CD4-positive, alpha-beta T cell treated with Interleukin-4 for 1 hour (primary cell): Measurements from ENCODE around the gene PIM3.

Source experiments
- DNase-seq, 2 donors: peaks; one replicate each; pipeline ENCODE4 v3.0.0-alpha.2; 2020 to 2022

PIM3 gene

GRCh38 chr22:49928555-49929210, 31.9 kb upstream of the PIM3 start:
- no peak for DNase-seq

DNA sequence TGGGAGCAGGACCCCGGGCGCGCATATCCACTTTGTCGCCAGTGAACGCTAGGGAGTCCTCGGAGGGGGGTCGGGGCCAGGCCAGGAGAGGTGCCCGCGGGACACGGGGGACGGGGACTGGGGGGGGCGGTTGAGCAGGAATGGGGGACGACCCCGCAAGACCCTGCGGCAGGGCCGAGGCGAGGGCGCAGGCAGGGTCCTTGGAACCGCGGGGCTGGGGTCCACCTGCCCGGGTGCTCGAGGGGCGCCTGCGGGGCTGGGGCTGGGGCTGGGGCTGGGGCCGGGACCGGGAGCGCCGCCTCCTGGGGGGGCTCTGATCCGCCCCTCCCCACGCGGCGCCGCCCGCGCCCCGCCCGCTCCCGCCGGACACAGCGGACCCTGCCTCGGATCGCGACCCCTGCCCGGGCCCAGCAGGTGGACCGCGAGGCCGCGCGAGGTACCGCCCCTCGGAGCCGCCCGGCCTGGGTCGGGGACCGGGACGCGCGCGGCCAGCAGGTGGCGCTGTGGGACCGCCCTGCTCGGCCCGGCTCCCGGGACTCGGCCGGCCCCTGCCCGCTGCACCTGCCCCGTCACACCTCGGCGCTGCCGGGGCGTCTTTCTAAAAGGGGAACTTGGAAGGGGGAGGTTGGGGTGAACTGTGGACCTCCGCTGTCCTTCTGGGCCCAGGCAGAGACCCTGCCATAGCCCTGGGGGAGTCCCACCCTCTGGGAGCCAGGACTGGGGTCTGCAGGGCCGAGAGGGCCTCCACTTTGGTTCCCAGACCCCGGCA, 31.2 kb upstream of the PIM3 start:
- DNase-seq: peak; percentile 75 to 78

DNA sequence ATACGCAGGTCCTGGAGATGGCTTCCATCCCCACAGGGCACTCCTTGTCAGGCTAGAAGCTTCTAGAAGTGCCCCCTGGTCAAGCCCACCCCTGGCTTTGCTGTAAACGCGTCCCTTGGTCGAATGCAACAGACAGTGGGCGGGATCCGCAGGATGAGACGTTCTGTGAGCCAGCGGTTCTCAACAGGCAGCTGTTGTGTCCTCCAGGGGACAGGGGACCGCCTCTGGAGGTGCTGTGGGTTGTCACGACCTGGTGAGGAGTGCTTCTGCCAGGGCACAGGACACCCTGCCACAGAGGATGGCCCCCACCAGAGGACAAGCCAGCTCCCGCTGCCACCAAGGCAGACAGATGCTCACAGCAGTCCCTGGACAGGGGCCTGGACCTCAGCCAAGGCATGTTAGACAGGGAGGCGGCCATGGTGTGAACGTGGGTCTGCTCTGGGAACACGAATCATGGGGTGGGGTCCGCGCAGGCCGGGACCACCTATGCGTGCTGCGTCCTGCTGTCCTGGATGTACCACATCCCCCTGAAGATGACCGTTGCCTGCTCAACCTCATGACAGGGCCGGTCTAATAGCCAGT, 30.5 kb upstream of the PIM3 start:
- DNase-seq: no peak

GRCh38 chr22:49930596-49931412, 29.8 kb upstream of the PIM3 start:
- peak; percentile 71 to 85 for DNase-seq

DNA sequence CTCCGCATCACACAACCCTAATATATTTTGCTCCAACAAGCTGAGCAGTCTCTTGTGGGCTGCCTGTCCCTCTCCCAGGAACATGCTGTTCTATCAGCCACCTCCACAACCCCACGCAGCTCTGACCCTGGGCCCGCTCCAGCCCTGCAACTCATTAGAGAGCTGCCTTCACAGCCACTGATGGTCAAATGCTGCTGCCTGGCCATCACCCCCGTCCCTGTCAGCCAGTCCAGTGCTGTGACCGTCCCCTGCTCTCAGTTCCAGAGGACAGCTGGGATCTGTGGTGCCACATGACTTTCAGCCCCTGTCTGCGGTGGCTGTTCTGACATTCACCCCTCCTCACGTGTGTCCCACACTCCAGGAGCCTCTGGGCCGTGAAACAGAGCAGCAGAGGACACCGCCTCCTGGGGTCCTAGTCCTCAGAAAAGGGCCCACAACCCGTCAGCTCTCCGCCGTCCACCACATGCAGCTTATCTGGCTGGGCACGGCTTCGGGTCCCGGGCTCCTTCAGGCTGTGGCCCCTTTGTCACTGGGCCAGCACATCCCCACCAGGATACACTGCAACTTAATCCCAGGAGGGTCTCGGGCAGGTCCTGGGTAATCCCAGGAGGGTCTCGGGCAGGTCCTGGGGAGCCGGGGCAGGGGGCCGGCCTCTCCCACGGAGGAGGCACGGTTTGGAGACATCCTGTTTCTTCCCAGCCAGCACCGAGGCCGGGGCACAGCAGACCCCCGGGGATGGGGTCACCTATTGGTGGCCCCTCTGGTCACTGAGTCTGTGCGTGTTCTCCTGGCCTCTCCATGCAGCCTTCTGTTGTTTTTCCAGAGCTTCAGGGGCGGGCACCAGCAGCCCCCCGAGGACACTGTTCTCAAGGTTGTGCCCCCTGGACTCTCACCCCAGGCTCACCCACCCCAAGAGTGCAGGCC, 27.1 kb upstream of the PIM3 start:
- no peak for DNase-seq

DNA sequence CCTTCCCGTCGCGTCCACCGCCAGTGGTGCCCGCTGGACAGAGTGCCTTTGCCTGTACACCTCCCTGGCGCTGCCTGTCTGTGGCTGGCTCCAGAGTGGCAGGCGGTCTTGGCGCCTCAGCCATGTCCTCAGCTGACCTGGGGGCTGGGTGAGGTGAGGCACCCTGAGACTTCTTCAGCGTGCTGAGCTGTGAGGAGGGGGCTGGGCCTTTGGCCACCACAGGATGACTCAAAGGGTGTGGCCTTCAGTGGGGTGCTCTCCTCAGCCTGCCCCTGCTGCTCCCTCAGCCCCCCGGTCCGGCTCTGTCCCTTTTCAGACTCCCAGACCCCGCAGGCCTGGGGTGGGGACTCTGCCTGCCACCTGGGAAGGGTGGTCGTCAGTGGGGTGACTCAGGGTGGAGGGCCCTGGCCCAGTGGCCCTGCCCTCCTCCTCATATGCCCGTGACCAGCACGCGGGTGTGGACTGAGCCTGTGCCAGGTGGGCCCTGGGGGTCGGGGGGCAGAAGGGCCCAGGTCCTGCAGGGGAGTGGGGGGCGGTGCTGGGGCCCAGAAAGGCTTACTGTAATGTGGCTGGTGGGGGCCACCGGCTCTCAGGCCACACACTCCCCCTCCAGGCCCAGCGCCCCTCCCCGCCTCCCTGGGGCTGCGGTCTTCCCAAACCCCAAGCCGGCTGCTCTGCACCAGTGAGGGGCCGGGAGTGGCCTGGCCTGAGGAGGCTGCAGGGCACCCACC, 26.2 kb upstream of the PIM3 start:
- DNase-seq: peak; percentile 56 to 79

DNA sequence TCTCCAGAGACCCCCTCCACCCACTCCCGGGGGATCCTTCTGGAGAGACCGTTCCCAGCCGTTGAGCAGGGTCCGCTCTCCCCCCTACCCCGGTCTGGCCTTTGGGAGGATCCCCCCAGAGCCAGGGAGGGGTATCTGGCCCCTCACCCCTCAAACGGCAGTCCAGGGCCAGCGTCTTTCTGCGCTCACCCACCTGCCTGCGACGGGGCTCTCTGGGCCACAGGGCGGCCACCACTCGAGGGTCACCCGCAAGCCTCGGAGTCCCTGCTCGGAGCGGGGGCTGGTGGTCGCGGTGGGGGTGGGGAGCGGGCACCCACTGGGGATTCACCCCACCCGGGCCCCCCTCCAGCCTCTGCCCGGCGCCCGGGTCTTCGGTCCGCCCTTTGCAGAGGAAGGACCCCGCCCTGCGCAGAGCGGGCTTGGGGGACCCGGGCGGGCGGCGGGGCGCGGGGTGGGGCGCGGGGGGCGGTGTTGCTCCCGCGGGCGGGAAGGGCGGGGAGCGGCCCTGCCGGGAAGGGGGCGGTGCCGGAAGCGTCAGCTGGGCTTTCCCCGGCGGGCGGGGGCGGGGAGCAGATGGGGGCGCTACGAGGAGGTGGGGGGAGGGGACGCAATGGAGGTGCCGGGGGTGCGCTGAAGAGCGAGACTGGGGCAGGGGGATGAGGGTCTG, 25.5 kb upstream of the PIM3 start:
- DNase-seq: peak; percentile 90 to 91

DNA sequence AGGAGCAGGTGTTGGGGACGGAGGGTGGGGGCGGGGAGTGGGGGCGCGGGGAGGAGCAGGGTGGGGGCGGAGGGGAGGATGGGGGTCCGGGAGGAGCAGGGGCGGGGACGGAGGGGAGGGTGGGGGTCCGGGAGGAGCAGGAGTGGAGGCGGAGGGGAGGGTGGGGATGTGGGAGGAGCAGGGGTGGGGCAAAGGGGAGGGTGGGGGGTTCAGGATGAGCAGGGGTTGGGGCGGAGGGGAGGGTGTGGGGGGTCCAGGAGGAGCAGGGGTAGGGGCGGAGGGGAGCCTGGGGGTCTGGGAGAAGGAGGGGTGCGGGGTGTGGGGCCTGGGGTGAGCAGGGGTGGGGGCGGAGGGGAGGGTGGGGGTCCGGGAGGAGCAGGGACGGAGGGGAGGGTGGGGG, 25.0 kb upstream of the PIM3 start:
- DNase-seq: no peak

- DNase-seq: peak; percentile 95 to 97
Observed at GRCh38 chr22:49936018-49936972, 24.3 kb upstream of the PIM3 start.

DNA sequence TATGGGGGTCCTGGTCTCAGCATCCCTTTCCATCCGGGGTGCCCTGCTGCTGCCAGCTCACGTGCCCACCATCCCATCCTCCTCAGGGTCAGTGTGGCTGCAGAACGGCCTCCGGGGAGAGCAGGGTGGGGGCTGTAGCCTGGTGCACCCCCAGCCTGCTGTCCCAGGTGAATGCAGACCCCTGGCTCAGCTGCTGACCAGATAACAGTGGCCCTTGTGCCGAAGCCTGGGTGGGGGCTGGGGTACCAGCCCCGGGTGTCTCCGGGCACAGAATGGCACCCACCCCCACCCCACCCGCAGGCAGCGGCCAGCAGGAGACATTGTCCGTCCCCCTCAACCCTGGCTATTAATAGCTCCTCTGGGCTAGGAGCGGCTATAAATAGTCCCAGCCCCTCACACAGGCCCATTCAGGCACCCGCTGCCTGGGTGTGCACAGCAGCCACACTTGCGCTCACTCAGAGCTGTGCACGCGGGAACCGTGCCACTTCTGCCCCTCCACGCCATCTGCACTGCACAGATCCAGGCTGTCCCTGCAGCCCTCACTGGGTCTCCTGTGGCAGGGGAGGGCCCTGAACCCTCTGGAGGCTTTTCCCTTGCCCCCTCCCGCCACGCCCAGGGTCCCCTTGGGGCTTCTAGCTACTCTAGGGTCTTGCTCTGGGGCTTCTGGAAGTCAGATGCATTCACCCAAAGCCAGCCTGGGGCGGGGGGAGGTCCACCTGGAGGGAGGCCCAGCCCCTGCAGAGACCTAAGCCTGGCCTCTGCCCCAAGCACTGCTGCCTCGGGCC, 23.4 kb upstream of the PIM3 start:
- DNase-seq: no peak

- DNase-seq: no peak
Observed at GRCh38 chr22:49937758-49938564, 22.6 kb upstream of the PIM3 start.

DNA sequence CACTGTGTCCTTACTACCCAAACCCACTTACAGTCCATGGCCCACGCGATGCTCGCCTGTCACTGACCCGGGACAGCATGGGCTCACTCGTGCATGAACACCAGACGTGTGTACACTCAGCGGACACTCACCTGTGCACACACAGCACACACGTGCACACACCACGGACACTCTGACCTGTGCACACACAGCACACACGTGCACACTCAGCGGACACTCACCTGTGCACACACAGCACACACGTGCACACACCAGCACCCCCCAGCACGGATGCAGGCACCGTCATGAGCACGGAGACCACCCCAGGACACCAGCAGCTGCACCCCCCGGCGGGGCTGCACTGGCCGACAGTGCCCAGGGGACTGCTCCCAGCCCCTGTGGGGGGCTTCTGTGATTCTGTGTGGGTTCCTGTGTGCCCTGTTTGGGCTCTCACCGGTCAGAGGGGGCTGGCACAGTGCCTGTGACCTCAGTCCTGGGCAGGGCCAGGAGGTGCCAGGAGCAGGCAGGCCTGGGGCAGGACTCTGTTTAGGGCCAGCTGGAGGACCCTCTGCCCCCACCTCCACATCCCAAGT, 21.9 kb upstream of the PIM3 start:
- DNase-seq: no peak

- no peak for DNase-seq
Observed at GRCh38 chr22:49941507-49942316, 18.9 kb upstream of the PIM3 start.

DNA sequence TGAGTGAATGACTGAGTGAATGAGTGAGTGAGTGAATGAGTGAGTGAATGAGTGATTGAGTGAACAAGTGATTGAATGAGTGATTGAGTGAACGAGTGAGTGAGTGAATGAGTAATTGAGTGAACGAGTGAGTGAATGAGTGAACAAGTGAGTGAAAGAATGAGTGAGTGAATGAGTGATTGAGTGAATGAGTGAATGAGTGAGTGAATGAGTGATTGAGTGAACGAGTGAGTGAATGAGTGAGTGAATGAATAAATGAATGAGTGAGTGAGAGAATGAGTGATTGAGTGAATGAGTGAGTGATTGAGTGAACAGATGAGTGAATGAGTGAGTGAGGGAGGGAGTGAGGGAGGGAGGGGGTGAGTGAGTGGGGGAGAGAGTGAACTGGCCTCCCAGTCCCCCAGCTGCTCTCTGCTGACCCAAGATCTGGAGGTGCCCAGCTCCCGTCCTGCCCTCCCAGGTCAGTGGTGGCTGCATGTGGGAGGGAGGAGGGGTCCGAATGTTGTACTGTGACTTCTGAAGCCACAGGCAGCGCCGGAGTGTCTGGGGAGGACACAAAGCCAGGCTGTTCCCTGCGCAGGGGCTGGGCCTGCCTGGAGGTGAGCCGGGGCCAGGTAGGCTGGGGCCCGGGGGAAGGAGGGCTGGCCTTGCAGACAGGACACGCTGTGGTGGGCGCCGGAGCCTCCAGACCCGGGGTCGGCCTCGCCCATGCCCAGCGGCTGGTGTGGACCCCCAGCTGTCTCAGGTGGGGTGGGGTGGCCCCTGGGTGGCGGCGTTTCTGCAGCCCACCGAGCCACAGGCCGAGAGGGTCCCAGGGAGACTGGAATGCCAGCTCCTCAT, 17.8 kb upstream of the PIM3 start:
- no peak for DNase-seq

GRCh38 chr22:49943405-49943765, 17.2 kb upstream of the PIM3 start:
- DNase-seq: no peak
